Measurements from ENCODE around the gene KANSL2.
"Not testable (repeated sequence)": the region's sequence is repeated elsewhere in the genome, so short reads cannot be mapped to it uniquely, and the experiment has no call there.

DNA sequence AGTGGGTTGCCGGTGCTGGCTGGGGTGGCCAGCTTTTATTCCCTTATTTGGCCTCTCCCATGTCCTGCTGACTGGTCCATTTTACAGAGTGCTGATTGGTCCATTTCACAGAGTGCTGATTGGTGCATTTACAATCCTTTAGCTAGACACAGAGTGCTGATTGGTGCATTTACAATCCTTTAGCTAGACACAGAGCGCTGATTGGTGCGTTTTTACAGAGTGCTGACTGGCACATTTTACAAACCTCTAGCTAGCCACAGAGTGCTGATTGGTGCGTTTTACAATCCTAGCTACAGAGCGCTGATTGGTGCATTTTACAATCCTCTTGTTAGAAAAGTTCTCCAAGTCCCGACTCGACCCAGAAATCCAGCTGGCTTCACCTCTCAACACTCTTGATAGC, 59.0 kb downstream of the KANSL2 start:
- TF ChIP-seq POLR2AphosphoS5 (IDR thresholded peaks at IDR 0.05; ENCODE audit: insufficient read depth in 1 of 2, low read depth in 1 of 2) = not testable (repeated sequence)
- TF ChIP-seq, protein P1, sequence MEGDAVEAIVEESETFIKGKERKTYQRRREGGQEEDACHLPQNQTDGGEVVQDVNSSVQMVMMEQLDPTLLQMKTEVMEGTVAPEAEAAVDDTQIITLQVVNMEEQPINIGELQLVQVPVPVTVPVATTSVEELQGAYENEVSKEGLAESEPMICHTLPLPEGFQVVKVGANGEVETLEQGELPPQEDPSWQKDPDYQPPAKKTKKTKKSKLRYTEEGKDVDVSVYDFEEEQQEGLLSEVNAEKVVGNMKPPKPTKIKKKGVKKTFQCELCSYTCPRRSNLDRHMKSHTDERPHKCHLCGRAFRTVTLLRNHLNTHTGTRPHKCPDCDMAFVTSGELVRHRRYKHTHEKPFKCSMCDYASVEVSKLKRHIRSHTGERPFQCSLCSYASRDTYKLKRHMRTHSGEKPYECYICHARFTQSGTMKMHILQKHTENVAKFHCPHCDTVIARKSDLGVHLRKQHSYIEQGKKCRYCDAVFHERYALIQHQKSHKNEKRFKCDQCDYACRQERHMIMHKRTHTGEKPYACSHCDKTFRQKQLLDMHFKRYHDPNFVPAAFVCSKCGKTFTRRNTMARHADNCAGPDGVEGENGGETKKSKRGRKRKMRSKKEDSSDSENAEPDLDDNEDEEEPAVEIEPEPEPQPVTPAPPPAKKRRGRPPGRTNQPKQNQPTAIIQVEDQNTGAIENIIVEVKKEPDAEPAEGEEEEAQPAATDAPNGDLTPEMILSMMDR (IDR thresholded peaks at IDR 0.05) = not testable (repeated sequence)
